Activated naive CD4-positive, alpha-beta T cell treated with anti-CD3 and anti-CD28 coated beads, Interleukin-2, amount 50 U/mL, for 72 hours (primary cell): Measurements from ENCODE around the gene PSTPIP1. TPM values are rescaled to one million over a fixed set of nuclear protein-coding genes. Genes with fewer than 3 reads are reported as not detected.

Source experiments
- ATAC-seq, 2 donors: fragments of 150-1000 bp; cut with Tn5 transposase; 2 replicates each; pipeline ENCODE4 v1.10.0; 2021; ENCODE audit warnings: mild to moderate bottlenecking in 2 of 2, moderate library complexity in 2 of 2
- DNase-seq, 2 donors: peaks; one replicate each; pipeline ENCODE4 v3.0.0; 2021 to 2022; ENCODE audit warnings: low spot score in 2 of 2
- H3K27ac Mint-ChIP-seq, 2 donors: one replicate each; pipeline ENCODE4 v1.8.0; 2022; ENCODE audit warnings: mild to moderate bottlenecking in 2 of 2, mixed read lengths in 2 of 2
- H3K36me3 Mint-ChIP-seq, 2 donors: one replicate each; pipeline ENCODE4 v1.8.0; 2022; ENCODE audit warnings: mixed read lengths in 2 of 2
- H3K9me3 Mint-ChIP-seq, 2 donors: one replicate each; pipeline ENCODE4 v1.8.0; 2022; ENCODE audit warnings: mixed read lengths in 2 of 2
- total RNA-seq, 2 donors: library from RNA; stranded (reverse); gene quantifications; one replicate each; pipeline ENCODE4 v1.2.3, GENCODE V29; 2022

PSTPIP1 gene
- total RNA-seq, 2 donors from 2014 or later, result 95.5 to 149 TPM

DNA sequence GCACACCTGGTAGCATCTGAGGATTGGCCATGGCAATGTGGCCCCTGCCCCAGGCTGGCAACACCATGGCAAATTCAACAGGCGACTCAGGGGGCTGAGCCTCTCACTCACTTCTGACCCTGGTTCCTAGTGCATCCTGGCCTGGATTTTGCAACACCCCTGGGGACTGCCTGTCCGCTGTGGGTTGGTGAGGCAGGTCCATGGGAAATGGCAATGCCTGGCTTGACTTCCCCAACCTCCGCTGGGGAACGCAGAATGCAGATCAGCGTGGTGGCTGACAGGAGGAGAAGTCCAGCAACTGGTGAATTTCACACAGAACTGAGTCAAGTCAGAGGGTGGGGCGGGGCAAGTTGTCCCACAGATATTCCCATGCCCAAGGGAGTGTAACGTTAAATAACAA, 3.9 kb upstream of the PSTPIP1 start:
- Mint-ChIP-seq H3K27ac (no peak overlapping the region), H3K36me3 (peaks cover 11% of the 10 kb centered on the region in 2 donors), H3K9me3 (no peaks in the 10 kb centered on the region)
- no peak for DNase-seq
- no peak for ATAC-seq

DNA sequence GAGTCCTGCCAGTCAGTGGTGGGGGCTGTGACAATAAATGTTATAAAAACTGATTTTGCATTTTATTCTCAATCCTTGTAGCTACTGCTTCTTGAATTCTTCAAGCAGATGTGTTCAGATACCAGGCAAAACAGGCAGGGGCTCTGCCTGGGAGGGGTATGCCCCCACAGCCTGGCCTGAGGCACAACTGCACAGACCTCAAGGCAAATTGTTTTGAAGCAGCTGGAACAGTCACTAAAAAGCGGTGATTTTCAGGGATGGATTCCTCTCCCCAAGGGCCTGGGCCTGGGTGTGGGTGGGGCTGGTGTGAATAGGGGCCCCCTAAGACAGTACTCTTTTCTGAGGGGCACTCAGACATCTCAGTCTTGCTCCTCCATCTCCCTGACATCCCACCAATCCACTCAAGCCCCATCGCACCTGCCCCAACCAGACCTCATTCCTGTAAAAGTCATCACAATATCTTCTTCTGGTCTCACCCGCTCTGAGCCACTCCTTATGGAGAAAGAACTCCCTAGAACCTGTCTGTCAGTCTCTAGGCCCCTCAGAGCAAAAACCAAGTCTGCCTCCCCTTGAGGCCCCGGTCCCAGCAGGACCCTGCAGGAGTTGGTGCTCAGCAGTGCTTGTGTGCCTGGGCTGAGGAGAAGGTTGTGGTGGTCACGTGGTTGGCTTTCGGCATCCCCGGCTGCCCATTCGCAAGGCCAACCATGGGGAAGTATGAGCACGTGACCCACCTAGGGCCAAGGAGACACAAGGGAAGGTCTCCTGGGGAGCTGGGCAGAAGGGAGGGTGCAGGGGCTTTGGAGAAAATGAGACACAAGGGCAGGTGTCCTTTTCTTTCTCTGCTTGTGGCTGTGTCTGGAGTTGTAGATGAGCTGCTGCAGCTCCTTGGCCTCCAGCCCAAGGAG, 2.9 kb upstream of the PSTPIP1 start:
- ATAC-seq (no peak), DNase-seq (peak in 1 of 2 donors; percentile 47)
- no peaks in the 10 kb centered on the region for H3K9me3 Mint-ChIP-seq
- H3K27ac Mint-ChIP-seq, result no peak overlapping the region
- peaks cover 14 to 17% of the 10 kb centered on the region in 2 donors for H3K36me3 Mint-ChIP-seq

GRCh38 chr15:76993114-76993725, 1.7 kb upstream of the PSTPIP1 start:
- peak overlapping the region; percentile 75 to 96 for H3K27ac Mint-ChIP-seq
- ATAC-seq (no peak), DNase-seq (peak in 1 of 2 donors; percentile 30)
- H3K36me3 Mint-ChIP-seq, result peaks cover 24 to 25% of the 10 kb centered on the region in 2 donors
- H3K9me3 Mint-ChIP-seq, result no peaks in the 10 kb centered on the region

DNA sequence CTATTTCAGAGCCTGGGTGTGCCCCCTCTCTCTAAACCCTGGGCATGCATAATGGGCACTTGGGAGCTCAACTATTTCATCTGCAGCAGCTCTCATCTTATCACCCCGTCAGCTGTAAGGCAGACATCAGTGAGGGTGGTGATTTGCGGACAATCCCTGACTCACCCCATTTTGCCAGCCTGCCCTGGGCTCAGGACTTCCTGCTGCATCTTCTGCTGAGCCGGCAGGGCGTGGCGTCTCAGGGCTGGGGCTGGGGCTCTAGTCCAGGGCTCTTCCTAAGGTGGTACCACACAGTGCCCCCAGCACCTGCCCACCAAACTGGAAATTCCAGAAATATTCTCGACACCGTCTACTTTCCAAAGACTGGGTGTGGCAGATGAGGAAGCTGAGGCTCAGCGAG, 925 bp upstream of the PSTPIP1 start:
- peak overlapping the region; percentile 96 for H3K27ac Mint-ChIP-seq
- H3K9me3 Mint-ChIP-seq, result no peaks in the 10 kb centered on the region
- DNase-seq (peak; percentile 58 to 76), ATAC-seq (peak; percentile 48 to 69)
- peaks cover 24 to 33% of the 10 kb centered on the region in 2 donors for H3K36me3 Mint-ChIP-seq

DNA sequence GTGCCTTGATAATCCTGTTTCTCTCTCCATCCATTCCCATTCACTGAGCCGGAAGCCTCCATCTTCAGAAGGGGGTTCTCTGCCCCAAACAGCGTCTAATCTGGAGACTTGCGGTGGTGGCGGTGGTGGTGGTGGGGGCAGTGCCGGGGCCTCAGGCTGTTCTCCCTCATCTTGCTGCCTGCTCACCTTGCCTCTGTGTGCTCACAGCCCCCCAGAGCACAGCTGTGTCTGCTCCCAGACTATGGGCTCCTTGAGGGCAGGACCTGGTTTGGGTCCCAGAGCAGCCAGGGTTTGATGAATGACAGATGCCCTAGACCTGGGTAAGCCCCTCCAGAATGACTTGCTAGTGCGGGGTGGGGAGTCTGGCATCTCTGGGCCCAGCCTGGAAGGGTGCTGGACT, 430 bp upstream of the PSTPIP1 start:
- H3K27ac Mint-ChIP-seq, result peak overlapping the region; percentile 96
- DNase-seq (no peak), ATAC-seq (peak; percentile 13 to 27)
- no peaks in the 10 kb centered on the region for H3K9me3 Mint-ChIP-seq
- H3K36me3 Mint-ChIP-seq, result peaks cover 24 to 38% of the 10 kb centered on the region in 2 donors

GRCh38 chr15:76996076-76996525, 1.2 kb downstream of the PSTPIP1 start:
- Mint-ChIP-seq H3K27ac (peak overlapping the region; percentile 96), H3K36me3 (peaks cover 25 to 44% of the 10 kb centered on the region in 2 donors), H3K9me3 (no peaks in the 10 kb centered on the region)
- no peak for ATAC-seq
- DNase-seq, result no peak

DNA sequence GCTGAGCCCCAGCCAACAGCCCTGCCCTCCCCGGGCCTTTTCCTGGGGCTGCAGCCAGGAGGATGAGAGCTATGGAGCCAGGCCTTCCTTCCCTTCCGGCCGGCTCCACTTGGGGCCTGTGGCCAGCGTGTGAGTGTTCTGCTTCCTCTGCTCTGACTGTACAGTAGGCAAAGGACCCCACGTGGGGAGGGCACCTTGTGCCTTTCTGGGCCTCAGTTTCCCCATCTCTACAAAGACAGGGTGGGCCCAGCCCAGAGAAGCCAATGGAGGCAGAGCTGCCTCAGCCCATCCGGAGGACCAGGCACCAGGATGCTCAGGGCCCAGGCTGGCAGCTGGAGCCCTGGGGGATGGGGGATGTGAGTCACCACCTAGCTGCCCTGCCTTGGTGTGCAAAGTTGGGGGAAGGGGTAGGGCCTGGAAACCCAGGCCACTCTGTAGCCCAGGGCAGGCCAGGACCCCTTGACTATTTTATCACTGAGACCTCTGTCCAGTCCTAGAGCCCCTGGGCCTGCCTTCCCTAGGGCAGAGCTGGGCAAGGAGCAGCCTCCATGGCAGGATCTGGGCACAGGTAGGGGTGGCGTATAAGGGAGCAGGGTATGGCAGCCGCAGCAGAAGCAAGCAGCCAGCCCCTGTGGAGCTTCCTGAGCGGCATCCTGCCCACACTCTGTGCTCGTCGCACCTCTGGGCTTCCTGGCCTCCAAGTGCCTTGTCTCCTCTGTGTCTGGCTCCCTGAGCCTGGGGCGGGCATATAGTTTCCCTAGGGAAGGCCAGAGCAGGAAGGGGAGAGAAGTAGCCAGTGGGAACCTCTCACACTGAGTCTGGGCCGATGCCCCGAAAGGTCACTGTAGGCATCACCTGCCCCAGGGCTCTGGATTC, 1.8 kb downstream of the PSTPIP1 start:
- Mint-ChIP-seq H3K36me3 (peaks cover 31 to 51% of the 10 kb centered on the region in 2 donors), H3K9me3 (no peaks in the 10 kb centered on the region), H3K27ac (peak overlapping the region; percentile 96)
- DNase-seq, result peak in 1 of 2 donors; percentile 57
- ATAC-seq, result peak; percentile 43 to 58

DNA sequence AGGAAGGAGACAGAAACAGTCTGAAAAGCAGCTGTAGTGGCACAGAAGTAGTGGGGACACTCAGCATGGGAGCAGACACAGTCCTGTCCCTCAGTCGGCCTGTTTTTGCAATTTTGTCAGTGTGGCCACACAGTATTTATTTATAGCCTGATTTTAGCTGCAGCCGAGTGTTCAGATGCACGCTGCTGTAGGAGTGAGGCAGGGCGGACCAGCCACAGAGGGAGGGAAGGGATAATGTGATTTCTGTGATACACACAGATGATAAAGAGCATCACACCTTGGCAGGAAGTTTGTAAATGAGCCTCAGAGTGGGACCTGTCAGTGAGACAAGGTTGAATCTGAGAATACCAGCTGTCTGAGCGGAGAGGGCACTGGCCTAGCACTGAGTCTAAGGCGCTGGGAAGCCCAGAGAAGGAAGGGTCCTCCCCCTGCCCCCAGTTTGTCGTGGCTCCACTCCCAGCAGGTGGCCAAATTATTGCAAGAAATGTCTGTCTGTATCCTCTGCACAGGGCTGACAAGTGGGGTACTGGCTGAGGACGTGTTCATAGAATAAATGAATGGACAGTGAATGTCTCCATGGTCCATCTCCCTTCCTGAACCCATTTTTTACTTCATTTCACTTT, 3.8 kb downstream of the PSTPIP1 start:
- DNase-seq (no peak), ATAC-seq (no peak)
- Mint-ChIP-seq H3K27ac (no peak overlapping the region), H3K36me3 (peaks cover 31 to 63% of the 10 kb centered on the region in 2 donors), H3K9me3 (no peaks in the 10 kb centered on the region)

GRCh38 chr15:76999996-77000395, 5.1 kb downstream of the PSTPIP1 start:
- ATAC-seq (no peak), DNase-seq (no peak)
- peaks cover 5 to 9% of the 10 kb centered on the region in 2 donors for H3K9me3 Mint-ChIP-seq
- no peak overlapping the region for H3K27ac Mint-ChIP-seq
- peaks cover 38 to 74% of the 10 kb centered on the region in 2 donors for H3K36me3 Mint-ChIP-seq

DNA sequence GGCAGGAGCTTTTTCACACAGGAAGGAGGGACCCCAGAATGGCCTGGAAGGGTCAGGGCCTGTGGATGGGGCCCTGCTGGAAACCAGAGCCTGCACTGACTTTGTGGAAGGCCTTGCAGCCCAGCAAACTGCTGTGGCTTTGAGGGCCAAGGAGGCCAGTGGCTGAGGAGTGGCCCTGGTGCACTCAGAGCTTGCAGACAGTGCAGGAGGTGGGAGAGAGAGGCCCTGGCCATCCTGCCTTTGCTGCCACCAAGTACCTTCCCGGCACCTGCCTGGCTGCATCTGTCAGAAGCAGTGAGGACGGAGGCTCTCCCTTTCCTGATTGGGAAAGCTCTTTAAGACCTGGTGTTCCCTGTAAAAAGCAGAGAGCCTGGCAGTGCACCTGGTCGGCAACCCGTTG, 6.4 kb downstream of the PSTPIP1 start:
- ATAC-seq (no peak), DNase-seq (no peak)
- peak overlapping the region in 1 of 2 donors; percentile 19 for H3K27ac Mint-ChIP-seq
- peaks cover 5 to 9% of the 10 kb centered on the region in 2 donors for H3K9me3 Mint-ChIP-seq
- H3K36me3 Mint-ChIP-seq, result peaks cover 25 to 70% of the 10 kb centered on the region in 2 donors

DNA sequence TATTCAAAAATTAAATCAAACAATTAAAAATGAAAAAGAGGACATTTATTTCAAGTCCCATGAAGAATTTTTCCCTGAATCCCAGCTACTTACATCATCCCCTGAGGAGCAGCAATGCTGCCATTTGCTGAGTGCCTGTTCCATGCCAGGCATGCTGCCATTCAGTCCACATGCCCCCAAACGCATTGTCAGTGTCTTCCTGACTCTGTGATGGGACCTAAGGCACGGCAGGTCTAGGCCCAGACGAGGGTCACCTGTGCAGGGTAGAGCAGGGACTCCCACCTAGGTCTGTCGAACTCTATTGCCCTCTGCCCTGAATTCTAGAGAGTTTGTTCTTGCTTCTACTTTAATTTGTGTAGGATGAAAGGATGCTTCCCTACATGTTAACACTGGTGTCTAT, 7.0 kb downstream of the PSTPIP1 start:
- ATAC-seq, result no peak
- Mint-ChIP-seq H3K27ac (peak overlapping the region in 1 of 2 donors; percentile 57), H3K36me3 (peaks cover 21 to 70% of the 10 kb centered on the region in 2 donors), H3K9me3 (peaks cover 5 to 9% of the 10 kb centered on the region in 2 donors)
- no peak for DNase-seq

GRCh38 chr15:77002436-77002835, 7.5 kb downstream of the PSTPIP1 start:
- ATAC-seq, result peak in 1 of 2 donors; percentile 13
- no peak for DNase-seq
- H3K36me3 Mint-ChIP-seq, result peaks cover 21 to 65% of the 10 kb centered on the region in 2 donors
- H3K9me3 Mint-ChIP-seq, result peaks cover 5 to 9% of the 10 kb centered on the region in 2 donors
- H3K27ac Mint-ChIP-seq, result peak overlapping the region; percentile 57 to 79

GRCh38 chr15:77002954-77003912, 8.3 kb downstream of the PSTPIP1 start:
- Mint-ChIP-seq H3K9me3 (peaks cover 5 to 9% of the 10 kb centered on the region in 2 donors), H3K27ac (peak overlapping the region; percentile 79 to 91), H3K36me3 (peaks cover 15 to 59% of the 10 kb centered on the region in 2 donors)
- peak; percentile 59 to 84 for DNase-seq
- peak; percentile 87 to 89 for ATAC-seq

DNA sequence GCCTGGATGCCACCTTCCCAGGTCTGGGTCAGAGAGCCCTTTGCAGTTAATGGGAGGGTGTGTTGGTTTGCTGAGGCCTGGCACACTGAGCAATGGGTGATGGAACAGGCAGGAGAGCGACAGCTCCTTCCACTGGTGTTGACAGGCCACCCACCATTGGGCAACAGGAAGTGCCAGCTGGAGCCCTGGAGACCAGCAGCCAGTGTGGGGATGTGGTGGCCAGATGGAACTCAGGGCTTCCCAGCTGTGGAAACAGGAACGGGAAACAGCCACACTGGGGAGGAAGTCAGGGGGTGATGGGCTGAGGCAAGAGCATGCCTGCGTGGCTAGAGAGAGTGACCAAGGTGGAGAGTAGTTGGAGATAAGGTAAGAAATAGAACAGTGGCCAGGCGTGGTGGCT, 9.3 kb downstream of the PSTPIP1 start:
- H3K27ac Mint-ChIP-seq, result peak overlapping the region; percentile 79 to 91
- peaks cover 5 to 9% of the 10 kb centered on the region in 2 donors for H3K9me3 Mint-ChIP-seq
- DNase-seq (no peak), ATAC-seq (no peak)
- peaks cover 15 to 49% of the 10 kb centered on the region in 2 donors for H3K36me3 Mint-ChIP-seq

DNA sequence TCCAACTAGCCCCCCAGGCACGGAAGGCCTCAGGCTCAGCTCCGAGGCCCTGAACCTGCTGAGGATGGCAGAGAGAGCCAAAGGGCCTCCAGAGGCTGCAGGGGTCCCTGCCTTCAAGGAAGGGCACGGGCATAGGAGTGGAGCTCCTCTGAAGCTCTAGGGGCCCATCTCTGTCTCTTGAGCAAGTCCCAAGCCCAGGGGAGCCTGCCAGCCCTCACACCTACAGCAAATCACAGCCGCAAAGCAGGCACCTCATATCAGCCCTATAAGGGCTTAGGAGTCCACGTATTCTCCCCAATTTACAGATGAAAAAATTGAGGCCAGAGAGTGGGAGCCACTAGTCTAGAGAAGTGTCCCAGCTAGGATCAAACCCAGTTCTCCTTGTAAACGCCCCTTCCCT, 14.2 kb downstream of the PSTPIP1 start:
- DNase-seq (no peak), ATAC-seq (no peak)
- Mint-ChIP-seq H3K27ac (peak overlapping the region in 1 of 2 donors; percentile 60), H3K36me3 (peaks cover 3 to 40% of the 10 kb centered on the region in 2 donors), H3K9me3 (peaks cover 2 to 5% of the 10 kb centered on the region in 2 donors)
